ENCODE measurements around the gene FADS3. TPM values are rescaled to one million over a fixed set of nuclear protein-coding genes. Genes with fewer than 3 reads are reported as not detected.

Gene FADS3
- total RNA-seq, 1 donor from 2014 or later, result 126 TPM

DNA sequence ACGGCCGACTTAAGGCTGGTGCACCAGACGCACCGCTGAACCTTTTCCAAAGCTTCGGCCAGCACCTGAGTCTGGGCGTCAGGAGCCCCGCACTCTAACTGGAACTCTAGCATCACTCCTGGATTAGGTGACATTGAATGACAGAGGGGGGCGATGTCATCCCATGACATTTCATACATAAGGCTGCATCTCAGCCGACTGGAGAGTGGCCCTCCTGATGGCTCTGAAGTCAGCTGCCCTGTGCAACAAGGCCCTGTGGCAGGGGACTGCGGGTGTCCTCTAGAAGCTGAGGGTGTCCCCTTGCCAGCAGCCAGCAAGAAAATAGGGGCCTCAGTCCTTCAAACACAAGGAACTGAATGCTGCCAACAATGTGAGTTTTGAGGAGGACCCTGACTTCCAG is 10.1 kb upstream of the FADS3 start:
- DNase-seq (ENCODE audit: low spot score), result no peak
- intact Hi-C loops (cut with DNase I), result no loop called here

DNA sequence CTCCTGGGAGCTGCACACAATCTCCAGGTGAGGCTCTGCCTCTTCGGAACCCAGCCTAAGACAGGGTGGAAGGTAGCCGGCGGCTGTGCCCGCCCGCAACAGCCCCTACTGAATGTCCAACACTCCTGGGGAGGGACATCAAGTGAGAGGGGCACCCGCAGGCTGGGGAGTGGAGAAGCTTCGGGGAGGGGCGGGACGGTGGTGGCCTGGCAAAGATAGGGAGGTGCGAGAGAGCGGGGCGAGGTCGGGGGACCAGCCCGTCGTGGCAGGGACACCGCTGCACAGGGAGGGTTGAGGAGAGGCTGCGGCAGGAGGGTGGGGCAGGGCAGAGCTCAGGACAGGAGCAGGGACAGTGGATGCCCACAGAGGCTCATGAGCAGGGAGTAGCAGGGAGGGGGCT is 8.9 kb upstream of the FADS3 start:
- intact Hi-C loops (cut with DNase I), result no loop called here

DNA sequence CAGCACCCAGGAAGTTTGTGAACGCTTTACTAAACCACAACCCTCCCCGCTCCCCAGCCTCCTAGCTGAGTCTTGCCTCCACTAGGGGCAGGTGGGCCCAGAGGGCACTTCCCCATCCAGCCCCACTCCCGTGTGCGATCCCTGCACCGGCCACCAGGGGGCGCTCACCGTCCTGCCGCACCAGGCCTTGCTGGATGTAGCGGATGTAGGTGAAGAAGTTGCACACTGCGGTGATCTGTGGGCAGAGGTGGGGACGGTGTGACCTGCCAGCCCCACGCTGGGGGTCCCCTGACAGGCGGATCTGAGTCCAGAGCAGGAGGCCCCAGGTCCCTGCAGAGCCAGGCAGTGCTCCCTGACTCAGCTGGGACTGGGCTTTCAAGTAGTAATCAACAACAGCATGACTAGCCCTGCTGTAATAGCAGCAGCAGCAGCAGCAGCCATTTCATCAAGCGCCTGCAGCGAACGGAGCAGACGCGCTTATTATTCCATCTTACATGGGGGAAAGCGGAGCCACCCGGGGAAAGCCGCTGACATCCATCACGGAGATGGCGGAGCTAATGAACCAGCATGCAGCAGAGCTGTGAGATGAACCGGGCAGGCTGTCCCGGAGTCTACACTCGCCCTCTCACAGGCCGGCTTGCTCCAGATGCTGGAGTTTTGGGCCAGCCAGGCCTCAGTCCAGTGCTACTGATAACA is 7.9 kb upstream of the FADS3 start:
- DNase-seq (ENCODE audit: low spot score), result peak; percentile 97
- intact Hi-C loops (cut with DNase I), result loop anchor here (2.0 to 5.0 kb wide), 3 partner anchors 48 to 208 kb away; no protein-coding TSS in a partner anchor

More for the DNA sequence above, 8.9 kb upstream of the FADS3 start:
- DNase-seq (ENCODE audit: low spot score), result no peak

DNA sequence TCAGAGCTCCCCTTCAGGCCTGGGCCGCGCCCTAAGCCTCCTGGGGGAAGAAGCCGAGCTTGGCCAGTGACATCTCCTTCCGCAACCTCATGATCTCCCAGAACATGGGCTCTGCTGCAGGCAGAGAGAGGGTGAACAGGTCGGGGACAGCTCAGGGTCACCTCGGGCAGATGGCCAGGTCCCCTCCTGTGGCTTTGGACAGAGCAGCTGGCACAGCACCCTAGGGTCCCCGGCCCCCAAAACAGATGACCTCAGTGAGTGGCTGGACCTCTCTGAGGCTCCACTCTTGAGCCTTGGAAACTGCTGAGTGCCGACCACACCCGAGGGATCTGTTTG is 6.9 kb upstream of the FADS3 start:
- intact Hi-C loops (cut with DNase I), result loop anchor here (2.0 to 5.0 kb wide), 3 partner anchors 49 to 209 kb away; no protein-coding TSS in a partner anchor
- DNase-seq (ENCODE audit: low spot score), result no peak

DNA sequence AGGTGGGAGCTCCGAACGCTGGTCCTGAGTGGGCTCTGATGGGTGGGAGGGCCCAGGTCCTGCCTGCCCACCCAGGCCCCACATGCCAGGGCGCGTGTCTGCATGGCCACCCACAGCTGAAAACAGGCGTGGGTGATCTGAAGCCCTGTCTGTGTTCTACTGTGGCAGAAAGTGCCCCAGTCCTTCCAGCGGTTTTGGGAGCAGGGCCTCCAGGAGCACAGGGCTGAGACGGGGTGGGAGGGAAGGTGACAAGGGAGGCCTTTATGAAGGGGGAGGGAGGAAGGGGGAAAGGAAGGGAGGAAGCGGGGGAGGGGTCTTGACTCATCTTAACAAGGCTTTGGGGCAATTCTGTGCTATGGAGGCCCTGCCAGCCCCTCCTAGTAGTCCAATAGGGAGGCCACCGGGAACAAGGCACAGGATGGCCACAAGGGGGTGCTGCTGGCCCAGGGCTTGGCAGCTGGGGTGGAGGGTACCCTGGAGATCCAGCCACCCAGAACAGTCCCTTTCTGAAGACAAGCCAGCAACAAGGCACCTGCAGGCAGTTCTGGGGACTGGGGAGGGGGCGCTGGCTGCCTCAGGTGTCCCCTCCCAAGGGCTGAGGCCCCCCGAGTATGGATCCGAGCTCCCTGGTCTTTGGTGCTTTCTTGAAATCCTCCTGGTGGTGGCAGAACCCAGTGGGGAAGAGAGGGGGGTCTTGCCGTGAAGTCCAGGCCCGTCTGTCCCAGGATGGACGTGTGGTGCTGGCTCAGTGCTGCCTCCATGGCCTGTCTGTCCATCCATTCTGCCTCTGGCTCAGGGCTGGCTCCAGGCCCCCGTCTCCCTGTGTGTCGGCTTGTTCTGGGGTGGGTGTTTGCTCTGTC is 6.3 kb upstream of the FADS3 start:
- intact Hi-C loops (cut with DNase I), result loop anchor here (1.0 to 5.0 kb wide), 5 partner anchors 26 to 210 kb away; no protein-coding TSS in a partner anchor
- DNase-seq (ENCODE audit: low spot score), result peak; percentile 91

DNA sequence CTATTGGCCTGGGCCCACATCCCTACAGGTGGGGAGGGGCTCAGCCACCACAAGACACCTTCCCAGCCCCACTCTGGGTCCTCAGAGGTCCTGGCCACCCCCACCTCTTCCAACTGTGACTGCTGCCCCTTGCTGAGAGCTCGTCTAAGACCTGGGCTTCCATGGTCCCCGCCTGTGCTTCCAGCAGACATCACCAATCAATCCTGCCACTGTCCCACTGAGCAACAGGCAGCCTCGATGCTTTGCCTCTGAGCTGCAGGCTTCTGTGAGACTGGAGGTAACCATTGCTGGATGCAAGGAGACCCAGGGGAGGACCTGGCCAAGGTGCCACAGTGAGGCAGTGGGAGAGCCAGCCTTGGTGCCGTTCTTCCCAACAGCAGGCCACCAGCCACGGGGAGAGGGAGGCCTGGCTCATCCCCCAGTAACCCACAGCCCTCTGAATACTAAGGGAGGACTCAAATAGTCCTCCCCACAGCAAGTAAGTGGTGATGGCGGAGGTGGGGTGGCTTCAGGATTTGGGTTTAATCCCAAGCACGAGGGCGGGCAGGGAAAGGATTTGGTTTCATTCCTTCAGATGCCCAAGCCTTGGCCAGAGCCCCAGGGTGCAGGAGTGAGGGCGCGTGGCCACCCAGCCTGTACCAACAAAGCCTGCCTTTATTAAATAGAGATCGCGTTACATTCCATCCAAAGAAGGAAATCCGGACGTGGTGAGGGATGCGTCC is 5.5 kb upstream of the FADS3 start:
- intact Hi-C loops (cut with DNase I), result loop anchor here (1.0 to 5.0 kb wide), 4 partner anchors 26 to 210 kb away; no protein-coding TSS in a partner anchor
- DNase-seq (ENCODE audit: low spot score), result no peak

DNA sequence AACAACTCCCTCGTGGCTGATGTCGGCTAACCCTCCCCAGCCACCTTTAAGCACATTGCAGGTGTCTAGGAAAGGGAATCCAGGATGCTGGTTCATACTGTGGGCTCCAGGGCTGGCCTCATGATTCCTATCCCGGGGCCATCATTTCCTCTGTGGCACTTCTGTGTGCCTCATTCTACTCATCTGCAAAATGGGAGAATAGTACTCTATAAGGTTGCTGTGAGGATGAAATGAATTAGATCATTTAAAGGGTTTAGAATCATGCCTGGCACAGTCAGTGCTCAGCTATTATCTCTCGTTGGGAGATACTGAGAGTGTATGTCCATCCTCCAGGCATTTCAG is 4.3 kb upstream of the FADS3 start:
- intact Hi-C loops (cut with DNase I), result loop anchor here (5.0 kb wide), 2 partner anchors 98 to 212 kb away; no protein-coding TSS in a partner anchor
- DNase-seq (ENCODE audit: low spot score), result no peak

DNA sequence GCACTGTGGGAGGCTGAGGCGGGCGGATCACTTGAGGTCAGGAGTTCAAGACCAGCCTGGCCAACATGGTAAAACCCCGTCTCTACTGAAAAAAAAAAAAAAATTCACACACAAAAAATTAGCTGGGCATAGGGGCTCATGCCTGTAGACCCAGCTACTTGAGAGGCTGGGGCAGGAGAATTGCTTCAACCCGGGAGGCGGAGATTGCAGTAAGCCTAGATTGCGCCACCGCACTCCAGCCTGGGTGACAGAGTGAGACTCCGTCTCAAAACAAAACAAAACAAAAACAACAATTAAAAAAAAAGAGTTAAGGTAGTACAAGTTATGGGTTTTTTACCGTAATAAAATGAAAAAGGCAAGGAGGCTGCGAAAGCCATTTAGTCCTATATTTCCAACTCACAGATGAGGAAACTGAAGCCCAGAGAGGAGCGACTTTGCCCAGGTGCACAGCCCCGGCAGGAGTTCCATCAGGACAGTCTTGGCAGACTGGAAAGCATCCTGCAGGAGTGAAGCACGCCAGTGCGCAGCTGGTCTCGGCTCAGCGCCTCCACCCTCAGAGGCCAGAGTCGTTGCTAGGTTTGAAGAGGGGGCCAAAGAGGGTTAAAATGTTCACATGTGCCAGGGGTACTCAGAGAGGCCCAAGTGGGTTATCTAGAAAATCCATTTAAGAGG is 3.8 kb upstream of the FADS3 start:
- DNase-seq (ENCODE audit: low spot score), result no peak
- intact Hi-C loops (cut with DNase I), result loop anchor here (5.0 kb wide), 2 partner anchors 98 to 212 kb away; no protein-coding TSS in a partner anchor

DNA sequence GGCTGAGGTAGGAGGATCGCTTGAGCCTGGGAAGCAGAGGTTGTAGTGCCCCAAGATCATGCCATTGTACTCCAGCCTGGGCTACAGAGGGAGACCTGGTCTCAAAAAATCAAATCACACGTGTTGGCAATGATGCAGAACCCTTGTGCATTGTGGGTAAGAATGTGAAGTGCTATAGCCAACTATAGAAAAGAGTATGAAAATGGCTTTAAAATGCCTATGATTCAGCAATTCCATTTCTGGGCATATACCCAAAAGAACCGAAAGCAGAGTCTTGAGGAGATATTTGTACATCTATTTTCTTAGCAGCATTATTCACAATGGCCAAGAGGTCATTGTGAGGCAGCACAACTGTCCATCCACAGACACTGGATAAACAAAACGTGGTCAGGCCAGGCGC is 2.6 kb upstream of the FADS3 start:
- intact Hi-C loops (cut with DNase I), result no loop called here
- DNase-seq (ENCODE audit: low spot score), result no peak

DNA sequence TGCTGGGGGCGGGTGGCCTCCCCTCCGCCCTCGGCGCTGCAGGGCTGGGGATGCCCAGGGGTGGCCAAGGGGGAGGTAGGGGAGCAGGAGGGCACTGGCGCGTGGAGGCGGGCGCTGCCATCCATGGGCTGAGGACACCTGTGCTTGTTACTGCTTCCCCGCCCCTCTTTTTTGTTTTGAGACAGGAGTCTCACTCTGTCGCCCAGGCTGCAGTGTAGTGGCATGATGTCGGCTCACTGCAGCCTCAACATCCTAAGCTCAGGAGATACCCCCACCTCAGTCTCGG is 683 bp upstream of the FADS3 start:
- DNase-seq (ENCODE audit: low spot score), result no peak
- intact Hi-C loops (cut with DNase I), result no loop called here

DNA sequence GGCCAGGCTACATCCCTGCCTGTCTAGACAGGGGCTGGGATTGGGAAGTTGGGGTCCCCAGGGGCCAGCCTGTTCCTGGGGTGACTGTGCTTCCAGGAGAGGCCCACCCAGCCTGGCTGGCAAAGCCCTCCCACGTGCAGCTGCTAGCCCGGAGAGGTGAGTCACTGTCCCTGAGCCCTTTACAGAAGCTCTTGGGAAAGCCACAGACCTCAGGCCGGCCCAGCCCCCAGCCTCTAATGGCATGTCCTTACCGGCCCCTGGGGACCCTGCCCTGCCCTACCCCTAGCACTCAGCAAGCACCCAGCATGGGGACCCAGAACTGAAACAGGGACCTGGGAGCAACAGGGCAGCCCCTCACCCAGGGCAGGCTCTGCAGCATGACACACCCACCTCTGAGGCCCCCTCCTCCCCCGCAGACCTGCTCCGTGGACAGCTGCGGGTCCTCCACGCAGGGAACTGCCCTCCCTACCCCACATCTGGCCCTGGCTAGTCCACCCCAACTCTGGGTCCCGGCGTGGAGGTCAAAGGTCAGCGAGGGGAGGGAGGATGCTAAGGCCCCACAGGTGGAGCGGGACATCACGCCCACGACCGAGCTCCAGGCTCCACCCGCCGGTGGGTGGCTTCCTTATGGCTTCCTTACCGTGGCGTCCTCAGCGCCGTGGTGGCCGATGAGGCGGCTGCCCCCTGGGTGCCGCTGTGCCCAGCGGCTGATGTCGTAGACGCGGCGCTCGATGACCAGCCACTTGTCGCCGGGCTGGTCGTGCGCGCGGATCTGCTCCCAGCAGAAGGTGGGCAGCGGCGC is 615 bp downstream of the FADS3 start:
- DNase-seq (ENCODE audit: low spot score), result peak; percentile 80
- intact Hi-C loops (cut with DNase I), result loop anchor here (2.0 kb wide), 2 partner anchors 76 kb away; partner anchors contain the start of gene FTH1

DNA sequence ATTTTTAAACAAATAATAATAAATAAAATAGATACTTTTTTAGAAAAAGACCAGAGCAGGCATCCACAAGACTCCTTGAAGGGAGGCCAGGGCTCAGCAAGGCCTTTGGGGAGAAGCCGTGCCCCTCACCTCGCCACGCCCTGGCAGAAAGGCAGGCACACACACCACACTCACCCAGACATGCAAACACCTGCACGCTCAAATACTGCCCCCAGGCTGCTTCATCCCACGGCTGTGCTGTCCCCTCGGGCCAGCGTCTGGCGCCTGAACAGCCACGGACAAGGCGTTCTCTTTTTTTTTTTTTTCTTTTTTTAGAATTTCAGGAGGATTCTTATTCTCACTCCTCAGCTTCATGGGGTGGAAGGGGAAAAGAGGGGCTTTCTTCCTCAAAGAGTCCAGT is 1.5 kb downstream of the FADS3 start:
- intact Hi-C loops (cut with DNase I), result loop anchor here (2.0 kb wide), 2 partner anchors 75 to 77 kb away; partner anchors contain the start of gene FTH1

DNA sequence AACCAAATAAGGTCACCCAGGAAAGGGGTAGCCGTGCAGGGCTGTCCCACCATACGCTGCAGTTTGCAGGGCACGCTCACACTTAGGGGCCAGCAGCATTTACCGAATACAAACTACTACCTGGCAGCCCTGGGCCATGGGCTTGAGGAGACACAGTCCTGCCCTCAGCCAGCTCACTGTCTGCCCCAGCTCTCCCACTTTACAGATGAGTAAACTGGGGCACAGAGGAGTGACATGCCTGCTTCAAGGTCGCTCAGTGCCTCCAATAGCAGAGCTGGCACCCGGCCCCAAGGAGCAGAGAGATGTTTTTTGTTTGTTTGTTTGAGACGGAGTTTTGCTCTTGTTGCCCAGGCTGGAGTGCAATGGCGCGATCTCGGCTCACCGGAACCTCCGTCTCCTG is 2.8 kb downstream of the FADS3 start:
- DNase-seq (ENCODE audit: low spot score), result no peak
- intact Hi-C loops (cut with DNase I), result loop anchor here (1.0 kb wide), 1 partner anchor 14 kb away; no protein-coding TSS in a partner anchor

More for the DNA sequence above, 1.5 kb downstream of the FADS3 start:
- DNase-seq (ENCODE audit: low spot score), result no peak

DNA sequence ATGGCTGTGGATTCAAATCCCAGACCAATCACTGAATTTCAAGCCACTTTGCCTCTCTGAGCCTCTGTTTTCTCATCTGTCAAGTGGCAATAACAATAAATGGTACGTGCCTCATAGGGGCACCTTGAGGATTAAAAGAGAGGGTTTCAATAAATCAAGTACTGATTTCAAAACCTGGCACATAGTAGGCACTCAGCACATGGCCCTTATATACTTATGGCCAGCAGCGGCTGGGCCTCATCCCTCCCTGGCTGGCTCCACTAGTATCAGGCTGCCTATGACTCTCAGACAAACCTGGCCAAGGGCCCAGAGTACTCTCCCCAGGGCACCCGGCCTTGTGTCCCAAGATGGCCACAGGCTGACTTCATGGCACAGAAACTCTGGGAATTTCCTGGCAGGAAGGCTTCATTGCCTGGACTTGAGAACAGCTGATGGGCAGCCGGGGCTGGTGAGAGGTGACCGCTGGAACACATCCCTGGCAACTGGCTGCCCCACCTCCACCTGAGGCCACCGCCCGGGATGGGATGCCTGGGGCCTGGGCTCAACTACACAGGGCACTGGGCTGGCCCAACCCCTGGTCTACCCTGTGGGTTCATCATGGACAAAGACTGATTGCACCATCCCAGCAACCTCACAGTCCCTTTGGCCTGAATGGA is 3.4 kb downstream of the FADS3 start:
- intact Hi-C loops (cut with DNase I), result loop anchor here (1.0 kb wide), 1 partner anchor 14 kb away; no protein-coding TSS in a partner anchor
- peak; percentile 93 for DNase-seq (ENCODE audit: low spot score)

DNA sequence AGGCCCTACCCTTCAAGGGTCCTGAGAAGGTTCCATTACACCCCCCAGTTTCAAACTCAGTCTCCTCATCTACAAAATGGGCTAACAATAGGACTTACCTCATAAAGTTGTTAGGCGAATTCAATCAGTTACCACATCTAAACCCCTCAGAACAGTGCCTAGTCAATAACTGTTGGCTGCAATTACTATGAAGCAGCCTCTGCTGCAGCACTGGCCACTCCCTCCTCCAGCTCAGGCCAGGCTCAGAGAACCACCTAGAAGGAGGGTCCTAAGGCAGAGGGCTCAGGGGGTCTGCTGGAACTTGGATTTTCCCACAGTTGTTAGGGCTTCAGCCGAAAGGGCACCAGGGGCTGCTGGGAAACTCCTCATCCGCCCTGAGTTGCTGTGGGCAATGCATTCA is 4.7 kb downstream of the FADS3 start:
- no peak for DNase-seq (ENCODE audit: low spot score)
- intact Hi-C loops (cut with DNase I), result no loop called here

DNA sequence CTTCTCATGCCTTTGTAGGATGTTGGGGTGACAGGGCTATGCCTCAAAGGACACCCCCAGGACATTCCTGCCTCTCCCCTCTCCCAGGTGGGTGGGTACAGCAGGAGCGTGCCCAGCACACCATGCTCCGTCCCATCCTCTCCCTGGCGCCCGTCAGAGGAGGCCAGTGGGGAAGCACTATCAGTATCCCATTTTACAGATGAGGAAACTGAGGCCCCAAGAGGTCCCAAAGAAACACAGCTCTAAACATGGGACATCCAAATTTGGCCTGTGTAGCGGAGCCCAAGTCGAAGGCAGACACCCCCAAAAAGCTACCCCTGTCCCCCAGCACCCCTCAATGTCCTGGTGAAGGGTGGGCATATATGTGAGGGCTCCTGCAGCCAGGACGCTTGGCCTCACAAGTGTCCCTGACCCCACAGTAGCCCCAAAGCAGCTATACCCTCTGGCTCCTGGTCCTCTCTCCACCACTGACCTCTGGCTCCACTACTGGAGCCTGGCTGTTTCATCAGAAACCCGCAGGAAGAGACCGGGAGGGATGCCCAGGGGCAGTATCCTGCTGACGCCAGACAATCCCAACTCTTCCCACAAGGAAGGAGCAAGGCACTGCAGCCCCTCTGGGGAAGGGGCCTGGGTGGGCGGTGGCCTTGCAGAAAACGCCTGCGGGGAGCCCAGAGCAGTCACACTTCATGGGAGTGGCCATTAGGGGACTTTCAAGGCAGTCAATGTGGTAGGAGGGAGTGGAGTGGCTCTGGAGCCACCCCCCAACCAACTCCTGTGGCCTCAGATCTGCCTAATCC is 5.4 kb downstream of the FADS3 start:
- DNase-seq (ENCODE audit: low spot score), result no peak
- intact Hi-C loops (cut with DNase I), result no loop called here

DNA sequence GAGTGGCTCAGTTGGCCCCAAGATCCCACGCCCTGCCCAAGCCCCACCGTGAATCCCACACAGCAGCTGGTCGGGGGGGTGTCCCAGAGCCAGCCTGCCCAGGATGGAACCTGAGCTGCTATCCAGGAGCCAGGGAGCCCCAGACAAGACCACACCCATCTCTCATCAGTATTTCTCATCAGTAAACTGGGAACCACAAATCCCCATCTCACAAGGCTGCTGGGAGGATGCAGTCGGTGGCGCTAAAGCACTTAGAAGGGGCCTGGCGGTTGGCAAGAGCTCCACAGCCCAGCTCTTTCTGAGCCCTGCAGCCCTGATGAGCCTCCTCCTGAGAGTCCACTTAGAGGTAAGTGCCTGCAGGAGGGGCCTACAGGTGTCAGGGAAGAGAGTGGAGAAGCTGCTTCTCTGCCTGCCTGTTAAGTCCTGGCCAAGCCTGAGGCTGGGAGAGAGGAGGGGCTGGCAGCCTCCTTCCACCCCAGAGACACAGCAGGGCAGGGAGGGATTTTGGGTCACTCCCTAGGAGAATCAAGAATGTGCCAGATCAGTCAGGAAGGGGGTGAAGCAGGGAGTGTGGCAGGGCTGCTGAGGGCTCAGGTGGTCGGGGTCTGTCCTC is 6.1 kb downstream of the FADS3 start:
- no peak for DNase-seq (ENCODE audit: low spot score)
- intact Hi-C loops (cut with DNase I), result no loop called here
